Neutrophil (primary cell): ENCODE data around the gene POU1F1.

ENCODE experiments used
- H3K27ac ChIP-seq: fragments of 200-600 bp; sonication (generic); 2 replicates; pipeline ENCODE4 v1.5.1; 2016; ENCODE audit warnings: mild to moderate bottlenecking, moderate library complexity
- H3K27me3 ChIP-seq: fragments of 200-600 bp; sonication (generic); 2 replicates; pipeline ENCODE4 v1.6.0; 2016; ENCODE audit warnings: mild to moderate bottlenecking
- H3K36me3 ChIP-seq: fragments of 200-600 bp; sonication (generic); 2 replicates; pipeline ENCODE4 v1.5.1; 2017
- H3K4me1 ChIP-seq, 2 experiments: fragments of 200-600 bp in 1 of 2; sonication (generic) in 1 of 2; 1 replicate in 1 of 2; 2 replicates in 1 of 2; pipeline versions ENCODE4 v1.5.1 to v1.6.1; 2013 to 2016; ENCODE audit warnings: low read depth in 1 of 2, low read length in 1 of 2, mild to moderate bottlenecking in 1 of 2, moderate library complexity in 1 of 2; ENCODE audit not compliant: control insufficient read depth in 1 of 2, insufficient read depth in 1 of 2
- H3K4me3 ChIP-seq, 2 experiments: fragments of 200-600 bp in 1 of 2; sonication (generic) in 1 of 2; 1 replicate in 1 of 2; 2 replicates in 1 of 2; pipeline ENCODE4 v1.5.1; 2013 to 2016; ENCODE audit warnings: low read depth in 1 of 2, low read length in 1 of 2, mild to moderate bottlenecking in 1 of 2, moderate library complexity in 1 of 2
- H3K9me3 ChIP-seq: fragments of 200-600 bp; sonication (generic); 2 replicates; pipeline ENCODE4 v1.5.1; 2016
- CTCF ChIP-seq: fragments of 200-600 bp; sonication (generic); IDR thresholded peaks from 2 replicates; pipeline ENCODE4 v1.5.1; 2016; ENCODE audit warnings: antibody characterized with exemption

The POU1F1 gene

GRCh38 chr3:87269723-87270122, 6.7 kb downstream of the POU1F1 start:
- H3K27ac ChIP-seq, result no peak overlapping the region
- H3K4me1 ChIP-seq, result peaks cover 20 to 30% of the 10 kb centered on the region in 2 experiments
- no peak overlapping the region for H3K4me3 ChIP-seq
- no peaks in the 10 kb centered on the region for H3K27me3 ChIP-seq
- no peak for TF ChIP-seq CTCF
- H3K9me3 ChIP-seq, result no peaks in the 10 kb centered on the region
- no peaks in the 10 kb centered on the region for H3K36me3 ChIP-seq

- no peak for TF ChIP-seq CTCF
- no peaks in the 10 kb centered on the region for H3K9me3 ChIP-seq
- H3K4me1 ChIP-seq, result peaks cover 20 to 30% of the 10 kb centered on the region in 2 experiments
- H3K4me3 ChIP-seq, result no peak overlapping the region
- no peaks in the 10 kb centered on the region for H3K36me3 ChIP-seq
- no peaks in the 10 kb centered on the region for H3K27me3 ChIP-seq
- peak overlapping the region; percentile 20 for H3K27ac ChIP-seq
These were observed 7.7 kb downstream of the POU1F1 start for GRCh38 chr3:87268646-87269211.

DNA sequence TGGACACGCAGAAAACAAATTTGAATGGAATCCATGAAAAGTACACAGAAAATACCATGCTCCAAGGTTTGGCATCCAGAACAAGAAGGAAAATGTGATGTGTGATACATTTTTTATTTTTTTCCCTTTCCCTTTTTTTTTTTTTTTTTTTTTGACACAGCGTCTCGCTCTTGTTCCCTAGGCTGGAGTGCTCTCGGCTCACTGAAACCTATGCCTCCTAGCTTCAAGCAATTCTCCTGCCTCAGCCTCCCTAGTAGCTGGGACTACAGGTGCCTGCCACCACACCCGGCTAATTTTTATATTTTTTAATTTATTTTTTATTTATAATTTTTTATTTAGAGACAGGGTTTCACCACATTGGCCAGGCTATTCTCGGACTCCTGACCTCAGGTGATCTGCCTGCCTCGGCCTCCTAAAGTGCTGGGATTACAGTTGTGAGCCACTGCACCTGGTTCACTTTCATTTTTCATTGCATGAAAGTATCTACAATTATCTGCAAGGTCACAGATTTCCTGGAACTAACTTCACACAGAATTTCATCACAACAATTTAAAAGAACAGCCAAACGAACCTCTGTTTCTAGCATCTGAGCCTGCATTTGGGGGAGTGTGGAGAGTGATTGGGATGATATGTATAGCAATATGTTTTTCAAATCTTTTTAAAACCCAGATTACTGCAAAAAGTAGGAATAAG, 8.3 kb downstream of the POU1F1 start:
- Histone ChIP-seq H3K9me3 (no peaks in the 10 kb centered on the region), H3K27ac (peak overlapping the region; percentile 20), H3K4me3 (no peak overlapping the region), H3K36me3 (no peaks in the 10 kb centered on the region), H3K27me3 (no peaks in the 10 kb centered on the region), H3K4me1 (peaks cover 20 to 29% of the 10 kb centered on the region in 2 experiments)
- TF ChIP-seq CTCF, result no peak

DNA sequence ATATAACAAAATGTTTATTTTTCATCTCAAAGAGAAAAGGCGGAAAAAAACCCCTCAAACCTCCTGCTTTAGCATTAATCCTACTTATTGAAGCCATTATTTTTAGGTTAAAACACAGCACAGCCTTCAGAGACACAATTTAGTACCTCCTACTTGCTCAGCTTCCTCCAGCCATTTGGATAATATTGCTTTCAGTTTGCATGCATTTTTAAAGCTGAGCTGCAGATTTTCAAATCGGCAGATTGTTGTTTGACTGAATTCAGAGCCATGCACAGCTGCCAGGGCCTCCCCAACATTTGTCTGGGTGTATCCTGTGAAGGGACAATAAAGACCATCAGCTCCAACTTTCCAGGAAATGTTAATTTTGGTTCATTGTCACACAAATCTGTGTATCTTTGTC, 14.5 kb downstream of the POU1F1 start:
- no peaks in the 10 kb centered on the region for H3K27me3 ChIP-seq
- H3K4me1 ChIP-seq, result no peaks in the 10 kb centered on the region
- no peak overlapping the region for H3K27ac ChIP-seq
- H3K4me3 ChIP-seq, result no peak overlapping the region
- peaks cover under 1% of the 10 kb centered on the region for H3K36me3 ChIP-seq
- H3K9me3 ChIP-seq, result no peaks in the 10 kb centered on the region
- TF ChIP-seq CTCF, result no peak

DNA sequence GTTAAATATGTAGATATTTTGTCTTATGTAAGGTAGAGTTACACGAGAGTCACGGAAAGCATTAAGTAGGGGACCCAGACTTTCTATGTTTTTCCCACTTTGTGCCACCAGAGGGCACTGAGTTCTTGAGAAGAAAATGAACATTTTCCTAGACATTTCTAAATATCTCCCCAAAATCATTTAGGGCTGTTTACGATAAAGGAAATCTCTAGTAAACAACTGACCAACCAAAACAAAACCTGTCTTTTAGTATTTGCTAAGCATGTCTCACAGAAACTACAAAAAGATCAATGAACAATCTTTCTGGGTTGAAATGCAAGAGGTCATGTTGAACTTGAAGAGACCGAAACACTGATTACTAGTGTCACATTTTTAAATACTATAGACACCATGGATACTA, 16.1 kb downstream of the POU1F1 start:
- H3K4me3 ChIP-seq, result no peak overlapping the region
- H3K9me3 ChIP-seq, result no peaks in the 10 kb centered on the region
- no peaks in the 10 kb centered on the region for H3K27me3 ChIP-seq
- TF ChIP-seq CTCF, result peak; percentile 49
- H3K36me3 ChIP-seq, result peaks cover 11% of the 10 kb centered on the region
- H3K27ac ChIP-seq, result no peak overlapping the region
- H3K4me1 ChIP-seq, result no peaks in the 10 kb centered on the region
